Left ventricle myocardium inferior (tissue), 1 donor: ENCODE data around the gene NRP1. TPM values are rescaled to one million over a fixed set of nuclear protein-coding genes. Genes with fewer than 3 reads are reported as not detected.

Source experiments
- DNase-seq: peaks from one replicate; pipeline ENCODE4 v3.0.0-alpha.2; 2020
- H3K27ac ChIP-seq: fragments of 200-600 bp; replicated peaks from 2 replicates; pipeline ENCODE4 v1.8.0; 2021
- H3K27me3 ChIP-seq: fragments of 200-600 bp; 2 replicates; pipeline ENCODE4 v1.8.0; 2021; ENCODE audit warnings: low read depth
- H3K36me3 ChIP-seq: fragments of 200-600 bp; 2 replicates; pipeline ENCODE4 v1.8.0; 2021
- H3K4me1 ChIP-seq: fragments of 200-600 bp; 2 replicates; pipeline ENCODE4 v1.8.0; 2021
- H3K4me3 ChIP-seq: fragments of 200-600 bp; 2 replicates; pipeline ENCODE4 v1.8.0; 2021; ENCODE audit warnings: mild to moderate bottlenecking, moderate library complexity
- H3K9me3 ChIP-seq: fragments of 200-600 bp; replicated peaks from 2 replicates; pipeline ENCODE4 v1.8.0; 2021
- intact Hi-C: fragments of 100-400 bp; cut with micrococcal nuclease; formaldehyde crosslinking; loops from one replicate; pipeline ENCODE4 v1.11.0; 2022
- total RNA-seq: library from RNA; stranded (reverse); fragmentation: NEBNext Ultra II Directional; extraction: Animal tissue kit (Norgen Biotek cat#: 25700); gene quantifications from one replicate; pipeline ENCODE4 v1.2.1, GENCODE V29; 2021
- TF ChIP-seq, protein P1 (sequence below): fragments of 200-600 bp; IDR thresholded peaks from 2 replicates; pipeline ENCODE4 v1.8.0; 2021; ENCODE audit warnings: antibody characterized with exemption, mild to moderate bottlenecking, borderline replicate concordance
- donor health status: DM: no; HTN: yes; CAD: no; lungs with severe emphysema.

NRP1 gene
- total RNA-seq, 1 donor from 2014 or later = 168 TPM

DNA sequence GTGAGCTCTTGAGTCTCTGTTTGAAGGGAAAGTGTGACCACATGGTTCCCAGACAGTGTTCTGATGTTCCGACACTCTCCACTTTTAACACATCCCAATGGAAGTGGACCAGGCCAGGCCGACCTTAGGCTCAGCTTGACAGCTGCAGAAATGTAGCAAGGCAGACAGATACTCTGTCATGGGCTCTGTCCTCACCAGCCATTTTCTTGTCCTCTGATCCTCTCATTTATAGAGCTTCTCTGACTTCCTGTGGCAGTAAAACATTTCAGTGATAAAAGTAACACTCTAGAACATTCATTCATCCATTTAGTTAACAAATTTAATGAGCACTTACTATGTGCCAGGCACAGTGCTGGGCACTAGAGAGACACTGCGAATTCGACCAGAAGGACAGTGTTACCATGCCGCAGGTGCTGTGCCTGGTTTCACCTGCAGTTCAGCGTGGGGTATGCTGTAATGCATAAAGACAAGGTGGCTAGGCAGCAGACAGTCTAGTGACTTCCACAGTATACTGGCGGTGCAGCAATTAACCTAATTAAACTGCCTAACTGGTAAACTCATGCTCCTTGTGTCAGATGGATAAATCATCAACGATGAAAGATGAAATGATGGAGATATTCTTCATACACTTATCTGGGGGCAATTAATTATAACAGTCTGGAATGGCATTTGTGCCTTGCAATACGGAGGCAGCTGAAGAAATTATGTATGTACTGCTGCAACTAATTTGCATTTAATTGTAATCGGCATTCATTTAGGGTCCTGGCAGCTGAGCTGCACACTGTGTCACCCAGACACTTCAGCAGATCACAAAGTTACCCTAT is 188.1 kb downstream of the NRP1 start:
- TF ChIP-seq, protein P1, sequence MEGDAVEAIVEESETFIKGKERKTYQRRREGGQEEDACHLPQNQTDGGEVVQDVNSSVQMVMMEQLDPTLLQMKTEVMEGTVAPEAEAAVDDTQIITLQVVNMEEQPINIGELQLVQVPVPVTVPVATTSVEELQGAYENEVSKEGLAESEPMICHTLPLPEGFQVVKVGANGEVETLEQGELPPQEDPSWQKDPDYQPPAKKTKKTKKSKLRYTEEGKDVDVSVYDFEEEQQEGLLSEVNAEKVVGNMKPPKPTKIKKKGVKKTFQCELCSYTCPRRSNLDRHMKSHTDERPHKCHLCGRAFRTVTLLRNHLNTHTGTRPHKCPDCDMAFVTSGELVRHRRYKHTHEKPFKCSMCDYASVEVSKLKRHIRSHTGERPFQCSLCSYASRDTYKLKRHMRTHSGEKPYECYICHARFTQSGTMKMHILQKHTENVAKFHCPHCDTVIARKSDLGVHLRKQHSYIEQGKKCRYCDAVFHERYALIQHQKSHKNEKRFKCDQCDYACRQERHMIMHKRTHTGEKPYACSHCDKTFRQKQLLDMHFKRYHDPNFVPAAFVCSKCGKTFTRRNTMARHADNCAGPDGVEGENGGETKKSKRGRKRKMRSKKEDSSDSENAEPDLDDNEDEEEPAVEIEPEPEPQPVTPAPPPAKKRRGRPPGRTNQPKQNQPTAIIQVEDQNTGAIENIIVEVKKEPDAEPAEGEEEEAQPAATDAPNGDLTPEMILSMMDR = no peak
- Histone ChIP-seq H3K4me3 (no peak overlapping the region), H3K9me3 (no peaks in the 10 kb centered on the region), H3K27ac (no peak overlapping the region), H3K4me1 (peaks cover 30% of the 10 kb centered on the region), H3K27me3 (peaks cover 5% of the 10 kb centered on the region), H3K36me3 (no peaks in the 10 kb centered on the region)
- intact Hi-C loops = no loop called here
- DNase-seq = no peak

DNA sequence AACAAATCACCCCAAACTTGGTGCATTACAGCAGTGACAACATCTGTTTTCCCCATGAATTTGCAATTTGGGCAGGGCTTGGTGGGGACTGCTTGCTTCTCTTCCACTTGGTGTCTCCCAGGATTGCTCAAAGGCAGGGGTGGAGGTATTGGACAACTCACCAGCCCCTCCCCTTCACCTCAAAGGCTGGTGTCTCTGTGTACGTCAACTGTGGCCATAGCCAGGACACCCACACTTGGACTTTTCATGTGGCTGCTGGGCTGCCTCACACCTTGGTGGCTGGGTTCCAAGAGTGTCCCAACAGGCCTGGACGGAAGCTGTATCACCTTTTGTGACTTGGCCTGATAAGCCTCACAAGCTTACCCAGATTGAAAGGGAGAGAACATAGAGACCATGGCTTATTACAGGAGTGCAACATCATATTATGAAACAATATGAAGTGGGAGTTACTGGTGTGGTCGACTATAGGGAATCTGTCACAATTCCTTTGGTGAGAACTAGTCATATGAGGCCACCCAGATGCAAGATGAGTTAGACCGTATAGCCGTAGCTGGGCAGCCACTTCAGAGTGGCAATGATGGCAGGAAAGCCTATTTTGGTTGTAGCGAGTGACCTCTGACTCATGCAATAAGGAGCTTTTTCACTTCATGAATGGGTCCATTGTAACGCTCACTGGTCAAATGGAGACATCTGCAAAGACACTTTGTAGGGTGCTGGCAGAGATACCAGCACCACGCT is 188.8 kb downstream of the NRP1 start:
- peaks cover 5% of the 10 kb centered on the region for H3K27me3 ChIP-seq
- intact Hi-C loops = no loop called here
- no peak overlapping the region for H3K27ac ChIP-seq
- TF ChIP-seq, protein P1 = no peak
- no peak for DNase-seq
- no peaks in the 10 kb centered on the region for H3K9me3 ChIP-seq
- H3K4me1 ChIP-seq = peaks cover 26% of the 10 kb centered on the region
- no peak overlapping the region for H3K4me3 ChIP-seq
- no peaks in the 10 kb centered on the region for H3K36me3 ChIP-seq

DNA sequence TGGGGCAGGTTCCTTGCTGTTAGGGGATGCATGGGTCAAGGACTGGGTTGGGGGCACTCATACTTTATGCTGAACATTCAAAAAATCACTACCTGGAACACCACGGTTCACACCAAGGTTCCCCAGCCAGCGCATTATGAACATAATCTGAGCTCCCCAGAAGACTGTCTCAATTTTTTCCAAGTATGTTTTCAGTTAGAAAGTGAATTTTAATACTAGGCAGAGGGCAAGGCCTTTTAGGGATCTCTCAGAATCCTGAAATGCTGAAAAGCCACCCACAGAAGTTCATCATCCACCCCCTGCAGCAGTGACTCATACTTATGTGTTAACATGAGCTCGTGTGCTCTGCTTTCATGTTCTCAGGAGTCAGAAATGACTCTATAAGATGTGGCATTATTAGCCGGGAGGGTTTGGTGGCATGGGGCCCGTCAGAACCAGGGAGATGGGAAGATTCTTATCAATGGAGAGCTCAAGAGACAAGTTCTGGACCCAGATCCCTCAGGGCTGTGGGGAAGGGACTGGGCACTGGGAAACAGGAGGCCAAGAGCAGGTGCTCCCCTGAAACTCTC is 191.2 kb downstream of the NRP1 start:
- Histone ChIP-seq H3K27ac (peak overlapping the region; percentile 80), H3K4me1 (peaks cover 18% of the 10 kb centered on the region), H3K4me3 (no peak overlapping the region), H3K36me3 (no peaks in the 10 kb centered on the region), H3K27me3 (peaks cover 16% of the 10 kb centered on the region), H3K9me3 (no peaks in the 10 kb centered on the region)
- DNase-seq = no peak
- TF ChIP-seq, protein P1 = no peak
- intact Hi-C loops = no loop called here

DNA sequence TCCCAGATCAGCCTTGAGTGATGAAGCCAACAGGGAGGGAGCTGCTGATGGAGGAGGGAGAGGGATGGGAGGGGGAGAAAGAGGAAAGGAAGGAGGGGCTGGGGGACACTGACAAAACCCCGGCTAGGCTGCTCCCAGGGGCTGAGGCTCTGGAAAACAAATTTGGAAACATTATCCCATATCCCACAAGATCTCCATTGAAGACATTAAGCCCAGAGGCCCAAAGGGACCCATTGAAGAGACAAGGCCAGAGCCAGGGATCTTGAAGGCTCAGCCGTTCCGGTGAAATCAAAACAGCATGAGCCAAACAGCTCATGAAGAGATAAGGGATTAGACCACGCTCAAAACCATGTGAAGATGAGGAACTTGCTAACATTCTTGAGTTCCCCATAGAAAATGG is 192.2 kb downstream of the NRP1 start:
- Histone ChIP-seq H3K27me3 (peaks cover 16% of the 10 kb centered on the region), H3K36me3 (no peaks in the 10 kb centered on the region), H3K4me1 (peaks cover 18% of the 10 kb centered on the region), H3K4me3 (no peak overlapping the region), H3K27ac (peak overlapping the region; percentile 80), H3K9me3 (no peaks in the 10 kb centered on the region)
- intact Hi-C loops = no loop called here
- TF ChIP-seq, protein P1 = no peak
- DNase-seq = peak; percentile 44

DNA sequence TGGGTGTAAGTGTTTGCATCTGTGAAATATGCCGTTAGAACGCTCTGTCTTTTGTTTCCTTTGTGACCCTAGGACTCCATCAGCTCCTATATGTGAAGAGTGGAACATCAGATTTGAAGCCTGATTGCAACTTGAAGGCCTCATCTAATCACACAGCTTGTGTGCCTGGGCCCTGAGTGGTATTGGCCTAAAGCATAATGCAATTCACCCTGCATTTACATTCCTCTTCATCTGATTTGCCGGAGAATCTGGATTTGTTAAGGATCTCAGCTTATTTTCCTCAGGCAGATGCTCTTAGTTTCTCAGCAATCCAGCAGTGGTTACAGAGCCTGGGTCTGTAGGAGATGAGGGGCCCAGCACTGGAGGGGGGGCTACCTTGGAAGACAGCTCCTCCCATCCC is 193.2 kb downstream of the NRP1 start:
- Histone ChIP-seq H3K36me3 (no peaks in the 10 kb centered on the region), H3K4me1 (peaks cover 18% of the 10 kb centered on the region), H3K9me3 (no peaks in the 10 kb centered on the region), H3K27ac (peak overlapping the region; percentile 80), H3K4me3 (no peak overlapping the region), H3K27me3 (peaks cover 16% of the 10 kb centered on the region)
- TF ChIP-seq, protein P1 = no peak
- intact Hi-C loops = no loop called here
- no peak for DNase-seq
